ENCODE results near the gene CBLB. TPM values are rescaled to one million over a fixed set of nuclear protein-coding genes. Genes with fewer than 3 reads are reported as not detected.

The CBLB gene
- total RNA-seq, 6 experiments from 2014 or later: 9.4 to 21.4 (median 18.2) TPM

DNA sequence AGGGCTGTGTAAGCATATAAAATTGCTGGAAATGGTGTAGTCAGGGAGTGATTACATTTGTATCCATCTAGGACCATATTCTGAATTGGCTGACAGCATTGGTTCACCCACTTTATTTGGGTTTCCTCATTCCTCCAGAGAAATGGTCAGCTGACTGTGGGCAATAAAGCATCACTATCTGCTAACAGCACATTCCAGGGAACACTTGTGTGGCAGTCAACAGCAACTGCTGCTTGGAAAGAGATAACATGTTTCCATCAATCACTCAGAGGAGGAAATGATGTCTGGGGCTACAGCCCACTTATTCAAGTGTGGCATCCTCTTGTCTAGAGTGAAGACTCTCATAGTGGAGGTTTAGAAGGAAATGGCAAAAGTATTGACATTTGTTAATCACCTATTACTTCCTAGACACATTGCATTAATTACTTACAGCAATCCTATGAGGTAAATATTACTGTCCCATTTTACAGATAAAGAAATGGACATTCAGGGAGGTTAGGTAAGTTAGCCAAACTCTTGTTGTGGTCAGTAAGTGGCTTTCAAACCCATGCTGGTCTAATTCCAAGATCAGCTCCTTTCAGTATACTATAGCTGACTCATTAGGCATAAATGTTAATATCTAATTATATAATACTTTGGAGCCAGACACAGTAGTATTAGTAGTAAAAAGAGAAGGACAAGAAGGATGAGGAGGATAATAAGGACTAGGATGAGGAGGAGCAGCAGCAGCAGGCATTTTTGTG lies 254.4 kb downstream of the CBLB start:
- DNase-seq (no peak), ATAC-seq (no peak)
- intact Hi-C loops (cut with DNase I): no loop called here
- no peaks in the 10 kb centered on the region for H3K36me3 ChIP-seq
- no peak for TF ChIP-seq POLR2A (IDR thresholded peaks at IDR 0.05)
- TF ChIP-seq, protein P1, sequence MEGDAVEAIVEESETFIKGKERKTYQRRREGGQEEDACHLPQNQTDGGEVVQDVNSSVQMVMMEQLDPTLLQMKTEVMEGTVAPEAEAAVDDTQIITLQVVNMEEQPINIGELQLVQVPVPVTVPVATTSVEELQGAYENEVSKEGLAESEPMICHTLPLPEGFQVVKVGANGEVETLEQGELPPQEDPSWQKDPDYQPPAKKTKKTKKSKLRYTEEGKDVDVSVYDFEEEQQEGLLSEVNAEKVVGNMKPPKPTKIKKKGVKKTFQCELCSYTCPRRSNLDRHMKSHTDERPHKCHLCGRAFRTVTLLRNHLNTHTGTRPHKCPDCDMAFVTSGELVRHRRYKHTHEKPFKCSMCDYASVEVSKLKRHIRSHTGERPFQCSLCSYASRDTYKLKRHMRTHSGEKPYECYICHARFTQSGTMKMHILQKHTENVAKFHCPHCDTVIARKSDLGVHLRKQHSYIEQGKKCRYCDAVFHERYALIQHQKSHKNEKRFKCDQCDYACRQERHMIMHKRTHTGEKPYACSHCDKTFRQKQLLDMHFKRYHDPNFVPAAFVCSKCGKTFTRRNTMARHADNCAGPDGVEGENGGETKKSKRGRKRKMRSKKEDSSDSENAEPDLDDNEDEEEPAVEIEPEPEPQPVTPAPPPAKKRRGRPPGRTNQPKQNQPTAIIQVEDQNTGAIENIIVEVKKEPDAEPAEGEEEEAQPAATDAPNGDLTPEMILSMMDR (IDR thresholded peaks at IDR 0.05): no peak
- no peaks in the 10 kb centered on the region for H3K27me3 ChIP-seq
- no peak overlapping the region for H3K4me3 ChIP-seq
- H3K27ac ChIP-seq: no peak overlapping the region
- no peaks in the 10 kb centered on the region for H3K4me1 ChIP-seq
- H3K9me3 ChIP-seq: no peaks in the 10 kb centered on the region

DNA sequence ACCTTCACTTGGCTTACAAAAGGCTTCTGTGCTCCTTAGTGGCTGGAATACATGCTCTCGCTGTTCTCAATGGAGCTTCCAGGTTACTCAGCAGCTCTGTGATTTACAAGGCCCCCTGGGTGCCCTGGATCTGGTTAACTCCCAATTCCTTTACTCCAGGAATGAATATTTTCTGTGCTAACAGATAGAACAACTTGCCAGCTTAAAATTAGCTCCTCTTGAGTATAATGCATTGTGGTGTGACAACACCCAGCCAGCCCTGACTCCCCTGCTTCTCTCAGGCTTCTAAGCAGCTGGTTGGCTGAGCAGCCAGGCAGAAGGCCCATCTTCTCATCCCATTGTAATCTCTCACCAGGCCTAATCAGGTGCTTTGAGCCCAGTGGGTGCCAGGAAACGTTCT lies 255.7 kb downstream of the CBLB start:
- no peak for TF ChIP-seq POLR2A (IDR thresholded peaks at IDR 0.05)
- TF ChIP-seq, protein P1 (IDR thresholded peaks at IDR 0.05): no peak
- Histone ChIP-seq H3K4me1 (no peaks in the 10 kb centered on the region), H3K36me3 (no peaks in the 10 kb centered on the region), H3K4me3 (no peak overlapping the region), H3K27me3 (no peaks in the 10 kb centered on the region), H3K27ac (no peak overlapping the region), H3K9me3 (no peaks in the 10 kb centered on the region)
- no peak for DNase-seq
- ATAC-seq: no peak
- 39% methylated on average over 2 of the region's 2 CpGs for WGBS (ENCODE audit: insufficient coverage, low coverage, low lambda C conversion rate, missing lambda C conversion rate)
- intact Hi-C loops (cut with DNase I): no loop called here

DNA sequence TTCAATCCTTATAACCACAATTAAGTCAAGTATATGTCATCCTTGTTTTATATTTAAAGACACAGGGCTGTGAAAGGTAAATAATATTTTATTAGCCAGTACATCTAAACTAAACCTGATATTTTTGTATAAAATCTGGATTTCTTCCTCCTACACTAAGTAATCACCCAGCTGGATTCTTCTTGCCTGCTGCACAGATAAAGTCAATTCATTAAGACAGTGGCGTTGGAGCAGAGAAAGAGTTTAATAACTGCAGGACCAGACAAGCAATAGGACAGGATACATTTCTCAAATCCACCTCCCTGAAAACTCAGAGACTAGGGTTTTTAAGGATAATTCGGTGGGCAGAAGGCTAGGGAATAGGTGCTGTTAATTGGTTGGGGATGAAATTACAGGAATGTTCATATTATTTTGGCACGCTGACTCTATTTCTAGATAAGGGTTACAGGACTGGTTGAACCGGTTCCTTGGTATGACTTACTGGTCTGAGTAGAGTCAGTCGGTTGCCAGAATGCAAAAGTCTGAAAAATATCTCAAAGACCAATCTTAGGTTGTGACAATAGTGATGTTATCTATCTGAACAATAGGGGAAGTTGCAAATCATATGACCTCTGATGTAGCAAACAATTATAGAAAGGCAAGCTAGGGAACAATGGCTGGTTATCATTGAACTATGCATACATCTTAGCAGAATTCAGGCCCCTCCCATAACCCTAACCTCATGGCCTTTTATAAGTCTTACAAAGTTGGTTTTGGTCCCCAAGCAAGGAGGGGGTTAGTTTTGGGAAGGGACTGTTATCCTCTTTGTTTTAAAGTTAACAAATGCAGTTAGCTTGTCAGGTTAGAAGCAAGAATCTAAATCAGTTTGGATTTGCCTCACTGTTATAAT lies 257.3 kb downstream of the CBLB start:
- Histone ChIP-seq H3K36me3 (no peaks in the 10 kb centered on the region), H3K4me3 (no peak overlapping the region), H3K27me3 (no peaks in the 10 kb centered on the region), H3K4me1 (no peaks in the 10 kb centered on the region), H3K27ac (no peak overlapping the region), H3K9me3 (no peaks in the 10 kb centered on the region)
- DNase-seq: no peak
- 77% methylated on average over 5 of the region's 5 CpGs for WGBS (ENCODE audit: insufficient coverage, low coverage, low lambda C conversion rate, missing lambda C conversion rate)
- intact Hi-C loops (cut with DNase I): no loop called here
- TF ChIP-seq, protein P1 (IDR thresholded peaks at IDR 0.05): no peak
- TF ChIP-seq POLR2A (IDR thresholded peaks at IDR 0.05): no peak
- no peak for ATAC-seq

DNA sequence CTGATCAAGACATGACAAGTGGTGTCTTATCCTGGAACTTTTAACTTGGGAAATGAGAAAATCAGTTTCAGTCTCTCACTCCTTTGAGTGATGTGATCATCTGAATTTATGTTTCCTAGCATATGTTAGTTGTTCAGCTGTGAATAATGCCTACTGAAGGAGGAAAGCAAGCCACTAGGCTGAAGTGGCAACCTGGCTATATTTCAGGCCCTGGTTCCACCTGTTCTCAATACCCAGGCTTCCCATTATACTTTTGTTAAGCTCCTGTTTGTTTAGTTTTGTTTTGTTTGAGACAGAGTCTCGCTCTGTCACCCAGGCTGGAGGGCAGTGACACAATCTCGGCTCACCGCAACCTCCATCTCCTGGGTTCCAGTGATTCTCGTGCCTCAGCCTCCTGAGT lies 258.3 kb downstream of the CBLB start:
- intact Hi-C loops (cut with DNase I): no loop called here
- DNase-seq: no peak
- TF ChIP-seq, protein P1 (IDR thresholded peaks at IDR 0.05): no peak
- TF ChIP-seq POLR2A (IDR thresholded peaks at IDR 0.05): no peak
- no peaks in the 10 kb centered on the region for H3K9me3 ChIP-seq
- ATAC-seq: no peak
- no peak overlapping the region for H3K4me3 ChIP-seq
- H3K36me3 ChIP-seq: no peaks in the 10 kb centered on the region
- H3K4me1 ChIP-seq: no peaks in the 10 kb centered on the region
- H3K27ac ChIP-seq: no peak overlapping the region
- H3K27me3 ChIP-seq: no peaks in the 10 kb centered on the region
- WGBS (ENCODE audit: insufficient coverage, low coverage, low lambda C conversion rate, missing lambda C conversion rate): 90% methylated on average over 4 of the region's 4 CpGs

All from right lobe of liver (tissue), 6 donors.